ENCODE measurements around the gene DYRK3. TPM values are rescaled to one million over a fixed set of nuclear protein-coding genes. Genes with fewer than 3 reads are reported as not detected.

DYRK3 gene
- total RNA-seq, 1 donor from 2014 or later: 9.1 TPM

GRCh38 chr1:206674236-206674635 lies 38.9 kb downstream of the DYRK3 start:
- TF ChIP-seq CTCF (IDR thresholded peaks at IDR 0.05; ENCODE audit: unreplicated experiment): no peak
- no peaks in the 10 kb centered on the region for H3K9me3 Mint-ChIP-seq (ENCODE audit: low read depth)
- peaks cover 9% of the 10 kb centered on the region for H3K27me3 Mint-ChIP-seq
- DNase-seq (ENCODE audit: low spot score, unreplicated experiment): no peak
- no peak overlapping the region for H3K4me3 Mint-ChIP-seq (ENCODE audit: low read depth)
- H3K27ac Mint-ChIP-seq: no peak overlapping the region
- H3K36me3 Mint-ChIP-seq (ENCODE audit: insufficient read depth): no peaks in the 10 kb centered on the region
- no peaks in the 10 kb centered on the region for H3K4me1 Mint-ChIP-seq (ENCODE audit: low read depth)

GRCh38 chr1:206674745-206675175 lies 39.4 kb downstream of the DYRK3 start:
- TF ChIP-seq CTCF (IDR thresholded peaks at IDR 0.05; ENCODE audit: unreplicated experiment): no peak
- no peaks in the 10 kb centered on the region for H3K9me3 Mint-ChIP-seq (ENCODE audit: low read depth)
- H3K4me3 Mint-ChIP-seq (ENCODE audit: low read depth): no peak overlapping the region
- H3K27ac Mint-ChIP-seq: no peak overlapping the region
- no peak for DNase-seq (ENCODE audit: low spot score, unreplicated experiment)
- H3K36me3 Mint-ChIP-seq (ENCODE audit: insufficient read depth): no peaks in the 10 kb centered on the region
- no peaks in the 10 kb centered on the region for H3K4me1 Mint-ChIP-seq (ENCODE audit: low read depth)
- peaks cover 12% of the 10 kb centered on the region for H3K27me3 Mint-ChIP-seq

- H3K36me3 Mint-ChIP-seq (ENCODE audit: insufficient read depth): no peaks in the 10 kb centered on the region
Measured at GRCh38 chr1:206676499-206676898, 41.2 kb downstream of the DYRK3 start.

GRCh38 chr1:206678490-206678889 lies 43.2 kb downstream of the DYRK3 start:
- H3K9me3 Mint-ChIP-seq (ENCODE audit: low read depth): no peaks in the 10 kb centered on the region
- no peak for DNase-seq (ENCODE audit: low spot score, unreplicated experiment)
- no peaks in the 10 kb centered on the region for H3K36me3 Mint-ChIP-seq (ENCODE audit: insufficient read depth)
- no peaks in the 10 kb centered on the region for H3K4me1 Mint-ChIP-seq (ENCODE audit: low read depth)
- peaks cover 36% of the 10 kb centered on the region for H3K27me3 Mint-ChIP-seq
- H3K4me3 Mint-ChIP-seq (ENCODE audit: low read depth): no peak overlapping the region
- TF ChIP-seq CTCF (IDR thresholded peaks at IDR 0.05; ENCODE audit: unreplicated experiment): no peak
- no peak overlapping the region for H3K27ac Mint-ChIP-seq

More at GRCh38 chr1:206676499-206676898, 41.2 kb downstream of the DYRK3 start:
- Mint-ChIP-seq H3K9me3 (ENCODE audit: low read depth) (no peaks in the 10 kb centered on the region), H3K27ac (no peak overlapping the region), H3K4me1 (ENCODE audit: low read depth) (no peaks in the 10 kb centered on the region), H3K4me3 (ENCODE audit: low read depth) (no peak overlapping the region), H3K27me3 (peaks cover 19% of the 10 kb centered on the region)
- TF ChIP-seq CTCF (IDR thresholded peaks at IDR 0.05; ENCODE audit: unreplicated experiment): no peak
- DNase-seq (ENCODE audit: low spot score, unreplicated experiment): no peak

- Mint-ChIP-seq H3K27me3 (peaks cover 47% of the 10 kb centered on the region), H3K4me3 (ENCODE audit: low read depth) (no peak overlapping the region), H3K27ac (no peak overlapping the region), H3K36me3 (ENCODE audit: insufficient read depth) (no peaks in the 10 kb centered on the region), H3K4me1 (ENCODE audit: low read depth) (no peaks in the 10 kb centered on the region), H3K9me3 (ENCODE audit: low read depth) (no peaks in the 10 kb centered on the region)
- no peak for DNase-seq (ENCODE audit: low spot score, unreplicated experiment)
- TF ChIP-seq CTCF (IDR thresholded peaks at IDR 0.05; ENCODE audit: unreplicated experiment): no peak
Measured at GRCh38 chr1:206679738-206680211, 44.4 kb downstream of the DYRK3 start.
